NCI-H446 (cell line): ENCODE results near the gene PTPN20.
A peak's percentile ranks its signal among the peaks of the same experiment; 100 is the strongest.
"Not testable (repeated sequence)": the region's sequence is repeated elsewhere in the genome, so short reads cannot be mapped to it uniquely, and the experiment has no call there.

Experiments used
- DNase-seq, 2 experiments: peaks; one replicate each; lab custom pipeline; 2025; lab: John Stamatoyannopoulos, UW

Gene PTPN20

GRCh38 chr10:46911144-46911876 lies at the start of gene PTPN20:
Gene PTPN20 (plus strand): TSS chr10:46911428. CDS start chr10:46932500, 21,072 bp downstream.
- not testable (repeated sequence) for DNase-seq

GRCh38 chr10:46869716-46870115 lies 41.5 kb upstream of the PTPN20 start:
- DNase-seq: not testable (repeated sequence)

GRCh38 chr10:46871583-46871982 lies 39.6 kb upstream of the PTPN20 start:
- not testable (repeated sequence) for DNase-seq

- not testable (repeated sequence) for DNase-seq
Observed at GRCh38 chr10:46875304-46875703, 35.9 kb upstream of the PTPN20 start.

- not testable (repeated sequence) for DNase-seq
Observed at GRCh38 chr10:46876773-46877172, 34.5 kb upstream of the PTPN20 start.

- DNase-seq: peak; percentile 0 to 62
Observed at GRCh38 chr10:46878761-46879160, 32.5 kb upstream of the PTPN20 start.

- DNase-seq: not testable (repeated sequence)
Observed at GRCh38 chr10:46890813-46891611, 20.2 kb upstream of the PTPN20 start.

GRCh38 chr10:46896762-46897692 lies 14.2 kb upstream of the PTPN20 start:
- not testable (repeated sequence) for DNase-seq

GRCh38 chr10:46901247-46901646 lies 10.0 kb upstream of the PTPN20 start:
- DNase-seq: not testable (repeated sequence)

- DNase-seq: not testable (repeated sequence)
Observed at GRCh38 chr10:46903874-46904273, 7.4 kb upstream of the PTPN20 start.

GRCh38 chr10:46906359-46906758 lies 4.9 kb upstream of the PTPN20 start:
- DNase-seq: not testable (repeated sequence)

- DNase-seq: not testable (repeated sequence)
Observed at GRCh38 chr10:46907185-46908117, 3.8 kb upstream of the PTPN20 start.

- not testable (repeated sequence) for DNase-seq
Observed at GRCh38 chr10:46922498-46922897, 11.3 kb downstream of the PTPN20 start.

- not testable (repeated sequence) for DNase-seq
Observed at GRCh38 chr10:46925156-46925555, 13.9 kb downstream of the PTPN20 start.

GRCh38 chr10:46925853-46926252 lies 14.6 kb downstream of the PTPN20 start:
- DNase-seq: not testable (repeated sequence)

GRCh38 chr10:46928810-46929209 lies 17.6 kb downstream of the PTPN20 start:
- DNase-seq: not testable (repeated sequence)

GRCh38 chr10:46932383-46932782 lies 21.2 kb downstream of the PTPN20 start:
- DNase-seq: not testable (repeated sequence)

- DNase-seq: not testable (repeated sequence)
Observed at GRCh38 chr10:46941091-46941490, 29.9 kb downstream of the PTPN20 start.

GRCh38 chr10:46948687-46949518 lies 37.7 kb downstream of the PTPN20 start:
- not testable (repeated sequence) for DNase-seq

- DNase-seq: not testable (repeated sequence)
Observed at GRCh38 chr10:46952540-46952939, 41.3 kb downstream of the PTPN20 start.
